Peyer's patch (tissue), 4 donors: ENCODE measurements around the gene SGPP2.

Experiments used
- CTCF ChIP-seq, 6 experiments: fragments of 450-650 bp in 4 of 6; fragments of 200-600 bp in 2 of 6; sonication (generic) in 1 of 6; IDR thresholded peaks; one replicate each; pipeline ENCODE4 v1.5.1; 2017 to 2019; ENCODE audit warnings: antibody characterized with exemption in 6 of 6, mild to moderate bottlenecking in 3 of 6, moderate library complexity in 1 of 6
- POLR2A ChIP-seq, 2 donors: fragments of 450-650 bp; IDR thresholded peaks; one replicate each; pipeline ENCODE4 v1.5.1; 2017; ENCODE audit warnings: antibody characterized with exemption in 2 of 2, mild to moderate bottlenecking in 2 of 2, moderate library complexity in 2 of 2

- TF ChIP-seq POLR2A (IDR thresholded peaks at IDR 0.05): no peak
- no peak for TF ChIP-seq CTCF (IDR thresholded peaks at IDR 0.05)
Observed at GRCh38 chr2:222413295-222413911, 10.9 kb upstream of the SGPP2 start.
